H1 (cell line): Measurements from ENCODE around the gene AIDA. TPM values are rescaled to one million over a fixed set of nuclear protein-coding genes. Genes with fewer than 3 reads are reported as not detected.

Experiments
- polyA plus RNA-seq, 7 experiments: library from polyadenylated mRNA; depleted of rRNA in 3 of 7; stranded (reverse) in 5 of 7; unstranded in 2 of 7; fragments of >200 nt in 5 of 7; fragments of 200-250 nt in 2 of 7; gene quantifications; 1 replicate in 5 of 7; 2 replicates in 1 of 7; 4 replicates in 1 of 7; pipeline versions ENCODE4 v1.2.1 to v1.2.3, GENCODE V29; 2011 to 2013; ENCODE audit warnings: missing spikeins in 2 of 7, mixed read lengths in 2 of 7
- total RNA-seq: library from RNA; stranded (reverse); fragmentation: NEBNext Ultra II Directional; extraction: Animal tissue kit (Norgen Biotek cat#: 25700); gene quantifications from 2 replicates; pipeline ENCODE4 v1.2.1, GENCODE V29; 2021

AIDA gene
- total and polyA plus RNA-seq, 2 of the 8 experiments (the other 6 are each of a cell fraction or from before 2014, with no cell fraction given) = 52.5 to 103 TPM

Other genes starting within 250 kb of the AIDA start
- gene HHIPL2, start 164.4 kb downstream of the AIDA start, total RNA-seq = not detected in 2 replicates
- 0.08 TPM in 2 replicates for gene HHIPL2, start 164.4 kb downstream of the AIDA start, polyA plus RNA-seq (2011; rRNA removed)
- gene TAF1A, start 122.6 kb downstream of the AIDA start, total RNA-seq = 15.9 and 16.7 TPM in 2 replicates
- 2.1 and 3.3 TPM in 2 replicates for gene TAF1A, start 122.6 kb downstream of the AIDA start, polyA plus RNA-seq (2011; rRNA removed)
- 67.5 and 69.0 TPM in 2 replicates for gene MIA3, start 94.4 kb downstream of the AIDA start, total RNA-seq
- gene MIA3, start 94.4 kb downstream of the AIDA start, polyA plus RNA-seq (2011; rRNA removed) = 105 and 120 TPM in 2 replicates
- gene BROX, start 73 bp upstream of the AIDA start, total RNA-seq = 26.7 and 28.5 TPM in 2 replicates
- gene BROX, start 73 bp upstream of the AIDA start, polyA plus RNA-seq (2011; rRNA removed) = 2.3 and 3.8 TPM in 2 replicates
- gene FAM177B, start 24.7 kb upstream of the AIDA start, total RNA-seq = not detected in 2 replicates
- gene FAM177B, start 24.7 kb upstream of the AIDA start, polyA plus RNA-seq (2011; rRNA removed) = 0.06 and 0.11 TPM in 2 replicates
- 4.1 and 4.3 TPM in 2 replicates for gene DISP1, start 102.5 kb upstream of the AIDA start, total RNA-seq
- 4.2 and 6.1 TPM in 2 replicates for gene DISP1, start 102.5 kb upstream of the AIDA start, polyA plus RNA-seq (2011; rRNA removed)